ENCODE data around the gene NPLOC4. TPM values are rescaled to one million over a fixed set of nuclear protein-coding genes. Genes with fewer than 3 reads are reported as not detected.
A peak's percentile ranks its signal among the peaks of the same experiment; 100 is the strongest.

The NPLOC4 gene
- total and polyA plus RNA-seq, 2 donors (not counting 1 experiment from before 2014, with no cell fraction given), result 70.2 to 101 TPM

DNA sequence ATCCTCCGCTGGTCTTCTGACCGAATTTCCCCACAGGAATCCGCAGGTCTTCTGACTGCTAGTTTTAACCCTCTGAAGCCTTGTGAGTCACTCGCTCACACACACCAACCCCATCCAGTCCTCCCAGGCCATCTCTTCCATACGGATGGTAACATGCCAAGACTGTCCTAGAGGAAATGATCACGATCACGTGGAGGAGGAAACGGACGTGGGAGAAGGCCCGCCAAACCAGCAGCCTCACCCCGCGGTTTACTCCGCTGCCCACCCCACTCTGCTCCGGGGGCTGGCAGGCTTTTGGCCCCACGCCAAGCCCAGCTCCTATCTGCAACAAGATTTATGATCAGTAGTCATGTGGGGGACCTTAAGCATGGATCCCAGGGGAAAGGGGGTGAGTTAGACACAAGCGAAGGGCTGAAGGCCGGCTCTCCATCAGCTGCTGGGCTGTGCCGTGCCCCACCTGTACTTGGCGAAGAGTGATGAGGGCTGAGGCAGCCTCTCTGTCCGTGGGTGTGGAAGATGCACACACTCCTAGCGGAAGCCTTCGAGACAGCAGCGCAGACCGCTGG, 83.2 kb downstream of the NPLOC4 start:
- Histone ChIP-seq H3K27ac (ENCODE audit: low read length in 2 of 2) (peak overlapping the region; percentile 66 to 86), H3K9ac (ENCODE audit: low read length) (peak overlapping the region; percentile 93), H2AFZ (ENCODE audit: insufficient read depth, low read depth, low read length, poor library complexity, severe bottlenecking) (peak overlapping the region; percentile 94), H3K4me2 (replicated peaks; ENCODE audit: low read depth, low read length, poor library complexity, severe bottlenecking) (peak overlapping the region; percentile 97), H3K79me2 (ENCODE audit: control insufficient read depth, insufficient read depth, low read length) (peaks cover 43% of the 10 kb centered on the region), H4K20me1 (ENCODE audit: control insufficient read depth, insufficient read depth, low read length, poor library complexity, severe bottlenecking) (peaks cover 30% of the 10 kb centered on the region), H3K36me3 (replicated peaks in 1 of 2; ENCODE audit: control extremely low read depth in 1 of 2, control insufficient read depth in 1 of 2, extremely low read depth in 1 of 2, insufficient read depth in 2 of 2, low read length in 1 of 2) (peaks cover 0 to 37% of the 10 kb centered on the region in 2 experiments), H3K4me3 (ENCODE audit: control extremely low read depth in 1 of 5, extremely low read depth in 1 of 5, insufficient read depth in 1 of 5, low read depth in 2 of 5, low read length in 4 of 5) (peak overlapping the region; percentile 32 to 97 (median 91)), H3K4me1 (ENCODE audit: control insufficient read depth in 2 of 2, insufficient read depth in 2 of 2, low read length in 2 of 2) (peaks cover 18 to 23% of the 10 kb centered on the region in 2 donors), H3K27me3 (replicated peaks in 1 of 4; ENCODE audit: control extremely low read depth in 1 of 4, control insufficient read depth in 3 of 4, insufficient read depth in 4 of 4, low read length in 3 of 4) (no peaks in the 10 kb centered on the region), H3K9me3 (ENCODE audit: control extremely low read depth in 1 of 3, control insufficient read depth in 2 of 3, insufficient read depth in 1 of 3, low read length in 2 of 3) (no peaks in the 10 kb centered on the region)
- 12% methylated on average over 21 of the region's 24 CpGs for WGBS (ENCODE audit: insufficient coverage)
- peaks cover 33% of the 10 kb centered on the region for H3K4me1 Mint-ChIP-seq
- ChIA-PET CTCF (interaction anchor here (1.2 to 1.3 kb wide), 2 partner anchors 35 to 262 kb away, joined by 3 read pairs; no protein-coding TSS in a partner anchor), POLR2A (interaction anchor here (1.5 to 3.3 kb wide), 2 partner anchors 39 to 41 kb away, joined by 3 to 33 read pairs; partner anchors contain the start of gene ACTG1)
- H3K27ac Mint-ChIP-seq, result peak overlapping the region; percentile 93
- no peak for DNase-seq
- no peaks in the 10 kb centered on the region for H3K9me3 Mint-ChIP-seq (ENCODE audit: insufficient read depth)
- H3K4me3 Mint-ChIP-seq, result peak overlapping the region; percentile 92
- no peaks in the 10 kb centered on the region for H3K27me3 Mint-ChIP-seq
- intact Hi-C loops (cut with micrococcal nuclease), result loop anchor here (1.0 to 5.0 kb wide), 4 partner anchors 8 to 301 kb away; partner anchors contain the start of genes CCDC137 and OXLD1
- TF ChIP-seq, protein P1, sequence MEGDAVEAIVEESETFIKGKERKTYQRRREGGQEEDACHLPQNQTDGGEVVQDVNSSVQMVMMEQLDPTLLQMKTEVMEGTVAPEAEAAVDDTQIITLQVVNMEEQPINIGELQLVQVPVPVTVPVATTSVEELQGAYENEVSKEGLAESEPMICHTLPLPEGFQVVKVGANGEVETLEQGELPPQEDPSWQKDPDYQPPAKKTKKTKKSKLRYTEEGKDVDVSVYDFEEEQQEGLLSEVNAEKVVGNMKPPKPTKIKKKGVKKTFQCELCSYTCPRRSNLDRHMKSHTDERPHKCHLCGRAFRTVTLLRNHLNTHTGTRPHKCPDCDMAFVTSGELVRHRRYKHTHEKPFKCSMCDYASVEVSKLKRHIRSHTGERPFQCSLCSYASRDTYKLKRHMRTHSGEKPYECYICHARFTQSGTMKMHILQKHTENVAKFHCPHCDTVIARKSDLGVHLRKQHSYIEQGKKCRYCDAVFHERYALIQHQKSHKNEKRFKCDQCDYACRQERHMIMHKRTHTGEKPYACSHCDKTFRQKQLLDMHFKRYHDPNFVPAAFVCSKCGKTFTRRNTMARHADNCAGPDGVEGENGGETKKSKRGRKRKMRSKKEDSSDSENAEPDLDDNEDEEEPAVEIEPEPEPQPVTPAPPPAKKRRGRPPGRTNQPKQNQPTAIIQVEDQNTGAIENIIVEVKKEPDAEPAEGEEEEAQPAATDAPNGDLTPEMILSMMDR (IDR thresholded peaks at IDR 0.05), result no peak
- TF ChIP-seq EZH2 (IDR thresholded peaks at IDR 0.05; ENCODE audit: borderline replicate concordance, insufficient read depth, low read depth, low read length, poor library complexity, severe bottlenecking), result no peak
- no peak for ATAC-seq (ENCODE audit: low read depth)
